HK-2 (cell line): ENCODE results near the gene MDC1.

ENCODE experiments used
- DNase-seq: peaks from one replicate; pipeline ENCODE4 v3.0.0-alpha.2; 2018; ENCODE audit not compliant: unreplicated experiment

The MDC1 gene

DNA sequence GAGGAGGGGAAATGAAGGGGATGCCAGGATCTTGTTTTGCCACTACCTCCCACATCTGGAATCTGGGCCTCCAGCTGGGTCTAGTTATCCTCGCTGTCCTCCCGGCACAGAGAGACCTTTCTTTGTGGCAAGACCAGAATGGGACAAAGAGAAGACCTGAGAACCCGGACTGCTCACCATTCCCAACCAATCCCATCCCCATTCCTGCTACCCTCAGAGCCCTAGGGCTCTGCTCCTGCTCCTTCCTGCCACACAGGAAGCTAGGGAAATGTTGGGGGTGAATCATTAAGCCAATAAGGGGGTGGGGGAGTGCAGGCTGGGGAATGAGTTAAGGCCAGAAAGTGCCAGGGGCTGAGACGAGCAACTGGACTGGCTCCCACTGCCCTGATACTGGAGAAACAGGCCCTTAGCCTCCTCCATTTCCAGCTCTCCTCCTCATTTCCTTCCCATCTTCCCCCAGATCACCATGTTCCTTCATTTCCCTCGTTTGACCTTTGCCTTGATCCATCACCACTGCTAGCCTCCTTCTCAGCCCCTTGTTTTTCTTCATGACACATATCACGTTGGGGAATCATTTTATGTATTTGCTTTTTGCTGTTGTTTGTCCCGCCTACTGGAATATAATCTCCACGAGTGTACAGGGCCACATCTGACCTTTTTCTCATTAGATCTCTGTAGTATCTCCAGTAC lies 31.9 kb upstream of the MDC1 start:
- DNase-seq = peak; percentile 65

DNA sequence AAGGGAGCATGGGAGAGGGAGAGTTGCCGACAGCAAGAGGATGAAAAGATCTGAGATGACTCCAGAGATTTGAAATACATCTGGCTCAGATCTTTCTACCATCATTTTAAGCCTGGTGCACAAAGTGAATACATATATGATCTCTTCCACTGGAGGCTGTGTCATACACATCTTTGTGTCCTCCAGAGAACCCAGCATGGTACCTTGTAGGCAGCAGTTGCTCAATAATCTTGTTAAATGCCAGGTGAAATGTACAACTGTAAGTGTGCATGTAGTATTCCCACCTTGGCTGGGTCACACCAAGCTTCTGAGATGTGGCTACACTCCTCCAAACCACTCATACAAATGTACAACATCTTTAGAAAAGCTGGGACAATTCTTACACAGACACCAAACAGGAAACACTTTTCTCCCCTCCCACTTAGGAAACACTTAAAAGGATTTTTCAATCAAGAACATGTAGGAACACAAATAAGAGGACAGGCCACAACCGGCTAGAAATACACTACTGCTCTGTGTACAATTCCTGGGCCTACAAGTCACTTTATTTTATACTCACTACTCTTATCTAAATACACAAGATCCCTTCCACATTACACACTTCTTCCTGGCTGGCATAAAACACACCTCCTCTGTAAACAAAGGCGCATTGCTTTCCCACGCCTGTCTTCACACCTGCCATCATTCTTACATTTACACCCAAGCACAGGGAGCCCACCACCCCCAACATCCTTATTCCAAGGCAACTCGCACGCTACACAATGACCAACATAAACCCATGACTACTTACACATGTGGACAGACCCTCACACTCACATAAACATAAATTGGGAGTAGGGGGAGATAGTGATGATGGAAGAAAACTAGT lies 31.1 kb upstream of the MDC1 start:
- no peak for DNase-seq

DNA sequence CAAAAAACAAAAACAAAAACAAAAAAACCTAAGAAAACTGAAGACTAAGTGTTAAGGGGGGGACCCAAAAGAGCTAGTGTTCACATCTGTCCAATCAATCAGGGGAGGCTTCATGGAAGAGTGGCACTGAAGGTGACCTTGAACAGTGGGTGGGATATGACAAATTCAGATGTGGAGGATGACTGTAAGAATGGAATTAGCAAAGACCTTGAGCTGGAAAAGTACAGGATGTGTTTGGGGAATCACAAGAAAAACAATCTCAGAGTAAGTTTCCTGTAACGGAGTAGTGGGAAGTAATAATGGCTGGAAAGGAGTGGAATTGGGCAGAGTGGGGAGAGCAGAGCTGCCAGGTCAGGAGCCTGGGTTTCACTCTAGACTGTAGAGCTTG lies 30.2 kb upstream of the MDC1 start:
- DNase-seq = no peak

DNA sequence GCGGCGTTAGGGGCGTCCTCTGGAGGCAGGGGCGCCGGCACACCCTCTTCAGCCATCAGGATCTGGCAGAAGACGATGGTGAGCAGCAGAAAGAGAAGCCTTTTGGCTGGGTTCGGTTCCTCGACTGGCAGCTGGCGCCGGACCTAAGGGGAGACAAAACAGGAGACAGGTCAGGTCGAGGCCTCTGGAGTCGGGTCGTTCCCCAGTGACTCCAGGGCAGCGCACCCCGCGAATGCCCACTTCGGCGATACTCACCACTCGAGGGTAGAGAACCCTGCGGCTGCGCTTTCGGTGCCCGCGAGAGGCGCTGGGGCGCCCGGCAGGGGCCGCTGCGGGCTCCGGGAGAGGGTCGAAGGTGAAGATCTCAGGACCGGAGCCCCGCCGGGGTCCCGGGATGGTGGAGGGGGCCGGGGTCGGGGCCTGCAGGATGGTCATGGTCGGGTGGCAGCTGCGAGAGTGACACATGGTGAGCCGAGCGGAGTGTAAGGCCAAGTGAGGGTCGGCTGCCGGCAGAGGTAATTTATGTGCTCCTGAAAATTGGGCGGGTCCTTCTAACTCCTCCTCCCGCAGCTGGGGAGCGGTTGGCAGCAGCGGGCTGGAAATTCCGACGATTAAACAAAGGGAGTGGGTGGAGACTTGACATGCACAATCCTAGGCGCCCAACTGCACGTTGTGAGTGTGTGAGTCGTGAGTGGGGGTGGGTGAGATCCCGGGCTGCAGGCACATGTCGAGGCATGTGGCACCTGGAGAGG lies 27.1 kb upstream of the MDC1 start, which contains the start of gene IER3:
TSS of gene IER3 (minus strand) at position 494 of the 752 bp plus-strand sequence. CDS start at position 465, 29 bp downstream.
- DNase-seq = peak; percentile 96

DNA sequence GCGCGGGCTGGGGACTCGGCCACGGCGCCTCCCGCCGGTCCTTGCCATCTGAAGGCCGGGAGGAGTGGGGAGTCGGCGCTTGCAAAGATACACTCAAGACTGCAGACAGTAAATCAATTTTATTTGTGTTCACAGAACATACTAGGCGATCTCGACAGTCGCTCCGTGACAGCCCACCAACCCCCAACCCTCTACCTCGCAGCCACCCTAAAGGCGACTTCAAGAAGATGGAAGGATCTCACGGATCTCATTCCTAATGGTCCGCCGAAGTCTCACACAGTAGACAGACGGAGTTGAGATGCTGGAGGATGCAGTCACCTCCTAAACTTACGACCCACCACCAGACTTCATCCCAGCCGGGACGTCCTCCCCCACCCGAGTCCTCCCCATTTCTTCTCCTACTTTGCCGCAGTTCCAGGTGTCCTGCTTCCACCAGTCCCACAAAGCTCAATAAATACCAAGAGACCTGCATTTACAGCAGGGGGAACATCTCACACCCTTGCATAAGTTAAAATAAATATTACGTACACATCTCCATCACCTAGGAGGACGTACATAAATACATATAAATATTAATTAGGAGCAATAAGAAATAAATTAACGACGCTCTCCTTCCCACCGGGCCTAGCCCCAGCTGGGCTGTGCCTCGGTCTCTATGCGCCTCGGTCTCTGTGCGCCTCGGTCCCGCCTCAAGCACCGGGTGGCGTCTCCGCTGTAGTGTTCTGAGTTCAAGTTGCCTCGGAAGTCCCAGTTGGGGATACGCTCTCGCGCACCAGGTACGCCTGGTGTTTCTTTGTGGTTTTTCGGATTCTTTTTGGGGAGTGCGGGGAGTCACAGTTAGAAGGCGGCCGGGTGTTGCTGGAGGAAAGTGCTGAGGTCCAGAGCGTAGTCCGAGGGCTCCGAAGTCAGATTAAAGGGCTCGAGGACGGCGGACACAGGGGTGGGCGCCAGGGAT lies 26.3 kb upstream of the MDC1 start:
- no peak for DNase-seq

DNA sequence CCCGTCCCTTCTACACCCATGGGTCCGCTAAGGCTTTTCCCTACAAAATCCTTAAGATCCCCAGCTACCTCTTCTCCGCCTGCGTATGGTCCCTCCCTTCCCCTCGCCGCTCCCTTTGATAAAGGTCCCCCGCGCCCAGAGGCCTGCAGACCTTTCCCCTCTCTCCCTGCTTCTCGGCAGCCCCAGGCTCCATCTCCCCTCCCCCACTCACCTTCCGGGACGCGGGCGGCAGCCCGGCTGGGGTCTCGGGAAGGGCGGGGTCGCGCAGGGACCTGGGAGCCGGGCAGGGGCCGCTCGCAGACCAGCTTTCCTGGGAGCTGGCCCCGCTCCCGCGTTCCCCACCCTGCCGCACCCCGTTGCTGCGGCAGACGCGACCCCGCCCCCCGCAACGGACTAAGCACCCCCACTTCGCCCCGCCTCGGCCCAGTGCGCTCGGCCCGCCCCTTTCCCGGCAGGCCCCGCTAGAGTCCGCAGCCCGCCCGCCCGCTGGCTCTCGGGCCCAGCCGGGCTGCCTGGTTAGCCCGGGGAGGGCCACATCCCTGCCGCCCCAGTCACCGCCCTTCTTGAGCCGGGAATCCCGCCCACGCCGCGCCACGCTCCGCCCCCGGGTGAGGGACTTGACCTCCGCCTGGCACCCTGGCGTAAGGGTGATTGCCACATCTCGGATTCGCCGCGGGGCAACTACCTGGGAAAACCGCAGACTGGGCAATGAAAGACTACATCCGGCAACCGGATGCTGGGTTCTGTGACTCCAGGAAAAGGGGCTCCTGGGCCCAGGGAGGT lies 25.4 kb upstream of the MDC1 start, which contains the start of gene FLOT1:
TSS of gene FLOT1 (minus strand) at position 372 of the 783 bp plus-strand sequence. CDS start 498 bp downstream, outside the sequence.
- peak; percentile 99 for DNase-seq

DNA sequence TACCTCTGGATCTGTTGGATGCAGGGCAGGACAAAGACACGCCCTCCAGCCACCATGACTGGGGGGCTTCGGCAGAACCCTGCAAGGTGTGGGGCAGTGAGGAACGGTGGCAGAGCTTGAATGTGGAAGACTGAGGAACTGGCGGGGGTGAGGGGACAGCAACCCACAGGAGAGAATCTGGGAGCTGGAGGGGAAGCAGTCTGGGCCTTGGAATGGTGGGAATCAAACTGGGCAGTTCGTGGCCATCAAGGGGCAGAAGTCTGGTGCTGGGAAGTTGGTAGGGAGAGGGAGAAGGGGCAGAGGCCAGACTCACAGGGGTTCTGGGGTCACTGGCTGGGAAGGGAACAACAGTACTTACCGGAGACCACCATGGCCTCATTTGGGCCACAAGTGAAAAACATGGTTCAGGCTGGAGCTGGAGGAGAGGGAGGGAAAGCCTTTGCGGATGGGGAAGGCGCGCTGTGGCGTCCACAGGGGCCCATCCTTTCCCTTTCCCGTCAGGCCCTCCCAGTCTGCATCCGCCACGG lies 24.8 kb upstream of the MDC1 start:
- no peak for DNase-seq

DNA sequence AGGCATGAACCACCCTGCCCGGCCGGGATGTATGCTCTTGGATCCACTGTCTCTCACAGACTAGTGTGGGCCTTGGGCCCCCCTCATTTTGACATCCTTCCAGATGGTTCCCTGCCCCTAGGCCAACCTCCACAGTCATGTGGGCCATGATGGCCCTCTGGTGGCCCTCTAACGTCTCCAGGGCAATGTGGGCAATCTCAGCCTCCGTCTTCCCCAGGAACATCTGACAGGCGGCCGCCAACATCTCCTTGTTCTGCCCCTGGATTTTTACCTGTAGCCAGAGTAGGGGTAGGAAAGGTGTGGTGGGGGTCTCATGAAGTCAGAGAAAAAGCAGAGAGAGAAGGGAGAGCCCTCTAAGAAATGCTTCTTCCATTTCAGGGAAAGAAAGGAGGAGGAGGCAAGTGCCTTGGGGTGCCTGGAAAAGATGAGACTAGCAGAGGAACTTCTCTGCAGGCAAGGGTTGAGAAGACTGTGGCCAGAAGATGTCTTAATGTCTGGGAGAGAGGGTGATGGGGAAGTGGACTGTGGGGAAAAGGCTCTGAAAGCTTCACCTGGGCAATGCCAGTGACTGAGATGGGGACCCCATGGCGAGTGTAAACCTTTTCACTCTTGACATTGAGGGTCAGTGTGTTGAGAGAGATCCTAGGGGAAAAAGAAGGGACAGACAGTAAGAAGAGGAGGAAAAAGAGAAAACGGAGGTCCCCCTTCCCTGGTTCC lies 24.1 kb upstream of the MDC1 start:
- no peak for DNase-seq

DNA sequence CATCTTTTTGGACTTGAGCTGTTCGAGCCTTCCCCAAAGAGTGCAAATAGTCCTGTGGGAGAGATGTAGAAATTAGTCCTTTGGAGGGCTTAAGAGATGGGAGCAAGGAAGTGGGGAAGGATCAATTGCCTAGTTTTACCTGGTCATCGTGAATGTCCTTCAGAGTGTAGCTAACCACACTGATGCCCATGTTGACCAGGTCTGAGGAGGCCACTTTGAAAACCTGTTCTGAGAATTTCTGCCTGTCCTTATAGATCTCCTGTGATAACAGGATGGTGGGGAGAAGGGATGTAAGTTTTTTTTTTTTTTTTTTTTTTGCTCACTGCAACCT lies 23.4 kb upstream of the MDC1 start:
- DNase-seq = no peak

DNA sequence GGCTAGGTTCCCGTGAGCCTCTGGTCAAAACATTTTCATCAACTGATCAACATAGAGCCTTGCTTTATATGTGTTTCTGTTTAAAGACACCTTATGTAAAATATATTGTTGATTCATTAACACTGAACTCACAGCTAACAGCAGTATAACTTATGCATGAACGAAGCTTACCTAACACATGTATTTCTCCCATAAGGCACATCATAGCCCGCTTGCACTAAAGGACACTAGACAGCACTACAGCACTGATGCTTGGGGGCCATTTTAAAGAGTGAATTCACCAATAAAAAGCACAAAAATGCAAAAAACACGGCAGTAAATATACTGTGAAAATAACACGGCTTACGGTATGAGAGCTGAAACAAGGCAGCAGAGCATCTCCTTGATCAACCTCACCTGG lies 21.5 kb upstream of the MDC1 start:
- DNase-seq = no peak

DNA sequence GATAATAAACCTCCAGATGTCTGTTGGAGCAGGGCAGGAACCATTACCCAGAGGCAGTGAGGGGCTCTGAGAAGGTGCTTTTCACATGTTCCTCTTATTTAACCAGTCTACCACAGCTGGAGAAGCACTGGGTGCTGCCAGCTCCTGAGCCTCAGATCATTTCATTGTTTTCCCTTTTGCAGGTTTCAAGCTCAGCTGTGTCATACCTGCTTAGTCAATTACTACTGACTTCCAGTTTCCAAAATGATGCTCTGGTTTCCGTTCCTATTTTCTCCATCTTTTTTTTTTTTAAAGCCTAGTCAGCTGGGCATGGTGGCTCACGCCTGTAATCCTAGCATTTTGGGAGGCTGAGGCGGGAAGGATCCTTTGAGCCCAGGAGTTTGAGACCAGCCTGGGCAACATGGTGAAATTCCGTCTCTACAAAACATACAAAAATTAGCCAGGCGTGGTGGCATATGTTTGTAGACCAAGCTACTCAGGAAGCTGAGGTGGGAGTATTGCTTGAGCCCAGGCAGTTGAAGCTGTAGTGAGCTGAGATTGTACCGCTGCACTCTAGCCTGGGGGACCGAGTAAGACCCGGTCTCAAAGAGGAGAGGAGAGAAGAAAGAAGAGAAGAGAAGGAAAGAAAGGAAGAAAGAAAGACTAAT lies 18.7 kb upstream of the MDC1 start:
- DNase-seq = no peak

DNA sequence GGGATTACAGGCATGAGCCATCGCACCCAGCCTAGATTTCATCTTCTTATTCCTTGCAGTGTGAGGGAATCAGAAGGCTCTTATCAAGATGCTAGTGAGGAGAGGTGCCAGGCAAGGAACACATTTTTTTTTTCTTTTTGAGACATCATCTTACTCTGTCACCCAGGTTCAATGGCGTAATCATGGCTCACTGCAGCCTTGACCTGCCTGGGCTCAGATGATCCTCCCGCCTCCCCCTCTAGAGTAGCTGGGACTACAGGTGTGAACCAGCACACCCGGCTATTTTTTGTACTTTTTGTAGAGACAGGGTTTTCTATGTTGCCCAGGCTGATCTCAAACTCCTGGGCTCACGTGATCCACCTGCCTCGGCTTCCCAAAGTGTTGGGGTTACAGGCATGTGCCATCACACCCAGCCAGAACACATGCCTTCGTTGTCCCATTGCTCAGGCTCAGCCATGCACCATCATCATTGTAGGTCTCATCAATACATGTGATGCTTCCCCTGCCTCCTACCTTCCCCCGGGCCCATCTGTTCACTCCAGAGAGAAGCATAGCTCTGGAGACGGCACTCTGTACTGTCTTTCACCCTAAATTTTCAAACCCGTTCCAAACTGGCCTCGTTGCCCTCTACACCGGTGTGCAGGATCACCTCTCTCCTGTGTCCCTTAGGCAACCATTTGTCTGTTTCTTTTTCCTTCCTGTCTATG lies 15.3 kb upstream of the MDC1 start:
- DNase-seq = no peak

DNA sequence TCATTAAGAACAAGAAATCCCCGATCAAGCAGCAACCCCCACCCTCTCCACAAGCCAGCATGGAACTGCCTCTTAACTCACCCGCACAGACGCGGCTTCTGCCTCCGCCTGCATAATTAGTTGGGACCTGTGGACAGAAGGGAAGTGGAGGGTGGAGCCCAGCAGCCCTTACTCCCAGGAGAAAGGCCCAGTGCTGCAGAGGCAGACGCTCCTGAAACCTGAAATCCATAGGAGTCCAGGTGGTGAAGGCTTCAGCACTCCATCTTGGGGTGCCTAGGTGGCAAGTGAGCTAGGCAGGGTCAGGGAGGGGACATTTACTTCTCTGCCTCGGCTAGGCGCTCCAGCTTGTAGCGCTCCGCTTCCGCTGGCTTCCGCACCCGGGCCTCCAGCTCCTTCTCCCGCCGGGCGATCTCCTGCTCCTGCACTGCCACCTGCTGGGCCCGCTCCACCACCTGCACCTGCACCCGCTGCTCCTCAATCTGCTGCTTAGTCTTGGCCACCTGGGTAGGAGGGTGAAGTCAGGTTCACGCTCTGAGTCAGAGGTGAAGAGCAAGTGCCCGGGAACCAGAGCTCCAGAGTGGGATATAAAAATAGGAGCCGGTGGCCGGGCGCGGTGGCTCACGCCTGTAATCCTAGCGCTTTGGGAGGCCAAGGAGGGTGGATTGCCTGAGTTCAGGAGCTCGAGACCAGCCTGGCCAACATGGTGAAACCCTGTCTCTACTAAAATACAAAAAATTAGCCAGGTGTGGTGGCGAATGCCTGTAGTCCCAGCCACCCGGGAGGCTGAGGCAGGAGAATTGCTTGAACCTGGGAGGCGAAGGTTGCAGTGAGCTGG lies 13.7 kb upstream of the MDC1 start:
- DNase-seq = peak; percentile 65

DNA sequence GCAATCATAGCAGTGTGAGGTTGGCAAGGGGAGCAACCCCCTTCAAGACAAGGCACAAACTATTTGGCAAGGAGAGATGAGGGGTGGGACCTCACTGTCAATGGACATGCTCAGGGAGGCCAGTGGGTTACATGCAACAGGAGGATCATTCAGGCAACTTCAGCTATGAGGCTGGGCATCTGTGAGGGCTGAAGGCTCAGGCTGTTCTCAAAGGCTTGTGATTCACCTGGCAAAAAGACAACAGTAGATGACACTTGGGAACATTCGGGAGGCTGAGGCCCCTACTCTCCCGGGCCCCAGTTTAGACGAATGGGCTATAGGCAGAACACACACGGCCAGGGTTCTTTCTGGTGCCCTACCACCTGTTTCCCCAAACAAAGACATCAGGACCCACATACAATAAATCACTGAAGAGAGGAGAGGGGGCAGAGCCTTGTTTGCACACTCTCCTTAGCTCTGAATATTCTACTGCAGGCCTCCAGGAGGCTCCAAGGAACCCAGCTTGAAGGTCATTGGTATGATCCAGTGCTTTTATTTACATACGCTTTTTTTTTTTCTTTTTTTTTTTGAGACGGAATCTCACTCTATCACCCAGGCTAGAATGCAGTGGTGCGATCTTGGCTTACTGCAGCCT lies 11.0 kb upstream of the MDC1 start:
- DNase-seq = no peak

DNA sequence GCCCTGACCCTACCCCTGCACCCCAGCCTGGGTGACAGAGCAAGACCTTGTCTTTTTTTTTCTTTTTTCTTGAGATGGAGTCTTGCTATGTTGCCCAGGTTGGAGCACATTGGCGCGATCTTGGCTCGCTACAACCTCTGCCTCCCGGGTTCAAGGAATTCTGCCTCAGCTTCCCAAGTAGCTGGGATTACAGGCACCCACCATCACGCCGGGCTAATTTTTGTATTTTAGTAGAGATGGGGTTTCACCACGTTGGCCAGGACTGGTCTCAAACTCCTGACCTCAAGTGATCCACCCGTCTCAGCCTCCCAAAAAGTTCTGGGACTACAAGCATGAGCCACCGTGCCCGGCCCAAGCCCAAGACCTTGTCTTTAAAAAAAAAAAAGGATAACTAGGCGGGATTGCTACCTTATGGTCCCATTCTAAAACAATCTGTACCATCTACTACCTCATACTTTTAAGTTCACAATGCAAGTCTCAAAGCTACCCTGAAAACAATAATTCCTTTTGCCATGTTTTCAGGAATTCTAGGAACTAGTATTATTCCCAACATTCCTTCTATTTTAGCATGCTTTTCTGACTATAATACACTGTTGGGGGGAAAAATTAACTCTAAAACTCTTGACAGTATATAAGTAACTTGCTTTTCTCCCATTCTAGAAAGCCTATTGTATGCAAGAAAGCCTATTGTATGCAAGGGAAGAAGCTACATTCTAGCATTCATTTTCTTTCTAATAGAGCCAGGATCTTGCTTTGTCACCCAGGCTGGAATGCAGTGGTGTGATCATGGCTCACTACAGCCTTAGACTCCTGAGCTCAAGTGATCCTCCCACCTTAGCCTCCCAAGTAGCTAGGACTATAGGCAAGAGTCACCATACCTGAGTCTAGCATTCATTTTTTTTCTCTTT lies 9.7 kb upstream of the MDC1 start:
- DNase-seq = no peak
